Mammary epithelial cell (primary cell): ENCODE measurements around the gene PNPLA3.

Experiments used
- EZH2 ChIP-seq: IDR thresholded peaks from 2 replicates; pipeline ENCODE4 v1.6.1; 2012; ENCODE audit warnings: low read length, inconsistent platforms, borderline replicate concordance
- TF ChIP-seq, protein P1 (sequence below), 2 donors: IDR thresholded peaks in 1 of 2; conservative IDR thresholded peaks in 1 of 2; 2 replicates each; pipeline ENCODE4 v1.5.1; 2011 to 2012; ENCODE audit warnings: inconsistent platforms in 2 of 2, low read length in 2 of 2, mild to moderate bottlenecking in 2 of 2, control low read depth in 1 of 2, low read depth in 1 of 2; ENCODE audit not compliant: insufficient read depth in 1 of 2; ENCODE audit errors: extremely low read depth in 1 of 2

DNA sequence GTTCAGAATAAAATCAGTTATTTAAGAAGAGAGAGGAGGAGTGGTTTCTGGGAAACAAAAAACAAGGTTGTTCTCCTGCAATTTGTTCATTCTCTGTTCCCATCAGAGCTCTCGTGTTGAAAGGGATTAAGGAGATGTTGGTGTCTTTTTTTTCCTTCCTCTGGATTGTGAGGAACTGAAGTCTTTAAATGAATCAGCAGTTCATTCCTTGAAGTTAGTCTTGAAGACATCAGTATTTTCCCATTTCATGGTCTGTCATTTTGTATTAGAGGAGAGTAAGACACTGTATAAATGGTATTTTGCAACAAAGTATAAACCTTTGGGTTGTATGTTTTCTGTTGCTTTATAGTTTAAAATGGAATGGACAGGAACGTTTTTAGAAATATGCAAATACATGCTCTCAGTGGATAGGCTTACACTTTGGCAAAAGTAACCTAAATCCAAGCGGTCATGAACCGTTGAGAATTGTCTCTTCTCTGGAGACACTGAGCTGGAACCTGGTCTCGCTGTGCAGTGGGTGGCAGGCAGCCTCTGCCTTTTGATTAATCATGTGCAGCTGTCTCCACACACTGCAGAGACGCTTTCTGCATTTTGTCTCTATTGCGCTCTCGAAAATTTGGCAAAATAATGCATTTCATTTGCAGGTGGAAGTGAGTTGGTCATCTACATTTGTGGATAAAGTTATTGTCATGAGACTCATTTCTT lies 64.7 kb downstream of the PNPLA3 start:
- TF ChIP-seq, protein P1, sequence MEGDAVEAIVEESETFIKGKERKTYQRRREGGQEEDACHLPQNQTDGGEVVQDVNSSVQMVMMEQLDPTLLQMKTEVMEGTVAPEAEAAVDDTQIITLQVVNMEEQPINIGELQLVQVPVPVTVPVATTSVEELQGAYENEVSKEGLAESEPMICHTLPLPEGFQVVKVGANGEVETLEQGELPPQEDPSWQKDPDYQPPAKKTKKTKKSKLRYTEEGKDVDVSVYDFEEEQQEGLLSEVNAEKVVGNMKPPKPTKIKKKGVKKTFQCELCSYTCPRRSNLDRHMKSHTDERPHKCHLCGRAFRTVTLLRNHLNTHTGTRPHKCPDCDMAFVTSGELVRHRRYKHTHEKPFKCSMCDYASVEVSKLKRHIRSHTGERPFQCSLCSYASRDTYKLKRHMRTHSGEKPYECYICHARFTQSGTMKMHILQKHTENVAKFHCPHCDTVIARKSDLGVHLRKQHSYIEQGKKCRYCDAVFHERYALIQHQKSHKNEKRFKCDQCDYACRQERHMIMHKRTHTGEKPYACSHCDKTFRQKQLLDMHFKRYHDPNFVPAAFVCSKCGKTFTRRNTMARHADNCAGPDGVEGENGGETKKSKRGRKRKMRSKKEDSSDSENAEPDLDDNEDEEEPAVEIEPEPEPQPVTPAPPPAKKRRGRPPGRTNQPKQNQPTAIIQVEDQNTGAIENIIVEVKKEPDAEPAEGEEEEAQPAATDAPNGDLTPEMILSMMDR (conservative IDR thresholded peaks at IDR 0.05 in 1 of 2, IDR thresholded peaks at IDR 0.05 in 1 of 2; ENCODE audit: extremely low read depth in 1 of 2, insufficient read depth in 1 of 2, low read depth in 1 of 2, low read length in 2 of 2): no peak
- no peak for TF ChIP-seq EZH2
